Measurements from ENCODE around the gene RNASE11.

GRCh38 chr14:20631023-20631879, 43.5 kb upstream of the RNASE11 start:
- TF ChIP-seq, protein P1, sequence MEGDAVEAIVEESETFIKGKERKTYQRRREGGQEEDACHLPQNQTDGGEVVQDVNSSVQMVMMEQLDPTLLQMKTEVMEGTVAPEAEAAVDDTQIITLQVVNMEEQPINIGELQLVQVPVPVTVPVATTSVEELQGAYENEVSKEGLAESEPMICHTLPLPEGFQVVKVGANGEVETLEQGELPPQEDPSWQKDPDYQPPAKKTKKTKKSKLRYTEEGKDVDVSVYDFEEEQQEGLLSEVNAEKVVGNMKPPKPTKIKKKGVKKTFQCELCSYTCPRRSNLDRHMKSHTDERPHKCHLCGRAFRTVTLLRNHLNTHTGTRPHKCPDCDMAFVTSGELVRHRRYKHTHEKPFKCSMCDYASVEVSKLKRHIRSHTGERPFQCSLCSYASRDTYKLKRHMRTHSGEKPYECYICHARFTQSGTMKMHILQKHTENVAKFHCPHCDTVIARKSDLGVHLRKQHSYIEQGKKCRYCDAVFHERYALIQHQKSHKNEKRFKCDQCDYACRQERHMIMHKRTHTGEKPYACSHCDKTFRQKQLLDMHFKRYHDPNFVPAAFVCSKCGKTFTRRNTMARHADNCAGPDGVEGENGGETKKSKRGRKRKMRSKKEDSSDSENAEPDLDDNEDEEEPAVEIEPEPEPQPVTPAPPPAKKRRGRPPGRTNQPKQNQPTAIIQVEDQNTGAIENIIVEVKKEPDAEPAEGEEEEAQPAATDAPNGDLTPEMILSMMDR (IDR thresholded peaks at IDR 0.05): no peak
- TF ChIP-seq POLR2A (IDR thresholded peaks at IDR 0.05): no peak
